Activated naive CD8-positive, alpha-beta T cell (primary cell): Measurements from ENCODE around the gene PCDHGA4.
A peak's percentile ranks its signal among the peaks of the same experiment; 100 is the strongest.
"Not testable (repeated sequence)": the region's sequence is repeated elsewhere in the genome, so short reads cannot be mapped to it uniquely, and the experiment has no call there.

Experiments
- H3K27ac Mint-ChIP-seq: one replicate; pipeline ENCODE4 v1.8.0; 2021; ENCODE audit warnings: mixed read lengths
- H3K27me3 Mint-ChIP-seq: one replicate; pipeline ENCODE4 v1.8.0; 2021; ENCODE audit warnings: mixed read lengths
- H3K36me3 Mint-ChIP-seq: one replicate; pipeline ENCODE4 v1.8.0; 2021; ENCODE audit warnings: mixed read lengths
- H3K4me1 Mint-ChIP-seq: one replicate; pipeline ENCODE4 v1.8.0; 2021; ENCODE audit warnings: low read depth, mixed read lengths
- H3K4me3 Mint-ChIP-seq: one replicate; pipeline ENCODE4 v1.8.0; 2021; ENCODE audit warnings: mild to moderate bottlenecking, mixed read lengths
- H3K9me3 Mint-ChIP-seq: one replicate; pipeline ENCODE4 v1.8.0; 2021; ENCODE audit warnings: low read depth, mixed read lengths

PCDHGA4 gene

GRCh38 chr5:141388661-141389060, 33.8 kb downstream of the PCDHGA4 start:
- Mint-ChIP-seq H3K4me1 (no peaks in the 10 kb centered on the region), H3K27ac (peak overlapping the region; percentile 6), H3K27me3 (peaks cover 64% of the 10 kb centered on the region), H3K9me3 (peaks cover 26% of the 10 kb centered on the region), H3K4me3 (no peak overlapping the region), H3K36me3 (peaks cover 12% of the 10 kb centered on the region)

GRCh38 chr5:141389153-141390042, 34.6 kb downstream of the PCDHGA4 start:
- H3K27me3 Mint-ChIP-seq, result peaks cover 64% of the 10 kb centered on the region
- H3K27ac Mint-ChIP-seq, result no peak overlapping the region
- H3K9me3 Mint-ChIP-seq, result peaks cover 26% of the 10 kb centered on the region
- H3K36me3 Mint-ChIP-seq, result peaks cover 18% of the 10 kb centered on the region
- H3K4me1 Mint-ChIP-seq, result no peaks in the 10 kb centered on the region
- no peak overlapping the region for H3K4me3 Mint-ChIP-seq

- H3K4me3 Mint-ChIP-seq, result no peak within 1 kb of the TSS
Measured at GRCh38 chr5:141392429-141393198, 37.8 kb downstream of the PCDHGA4 start, which contains the start of gene PCDHGA8. TSS of gene PCDHGA8 (plus strand) at chr5:141392633. CDS start at chr5:141392814, 181 bp downstream.

GRCh38 chr5:141393267-141393666, 38.4 kb downstream of the PCDHGA4 start:
- H3K27me3 Mint-ChIP-seq, result peaks cover 51% of the 10 kb centered on the region
- peaks cover 11% of the 10 kb centered on the region for H3K9me3 Mint-ChIP-seq
- H3K4me3 Mint-ChIP-seq, result no peak overlapping the region
- no peaks in the 10 kb centered on the region for H3K4me1 Mint-ChIP-seq
- H3K36me3 Mint-ChIP-seq, result peaks cover 18% of the 10 kb centered on the region
- H3K27ac Mint-ChIP-seq, result no peak overlapping the region

More at GRCh38 chr5:141392429-141393198, 37.8 kb downstream of the PCDHGA4 start, which contains the start of gene PCDHGA8:
- Mint-ChIP-seq H3K27me3 (peaks cover 53% of the 10 kb centered on the region), H3K4me1 (no peaks in the 10 kb centered on the region), H3K36me3 (peaks cover 20% of the 10 kb centered on the region), H3K9me3 (peaks cover 11% of the 10 kb centered on the region), H3K27ac (no peak within 1 kb of the TSS)

- not testable (repeated sequence) for H3K4me3 Mint-ChIP-seq, H3K27ac Mint-ChIP-seq, H3K4me1 Mint-ChIP-seq
- peaks cover 21% of the 10 kb centered on the region for H3K36me3 Mint-ChIP-seq
- peaks cover 50% of the 10 kb centered on the region for H3K27me3 Mint-ChIP-seq
- H3K9me3 Mint-ChIP-seq, result peaks cover 14% of the 10 kb centered on the region
Measured at GRCh38 chr5:141394401-141395187, 39.8 kb downstream of the PCDHGA4 start.

- Mint-ChIP-seq H3K4me3 (peak within 1 kb of the TSS; percentile 61), H3K9me3 (peaks cover 15% of the 10 kb centered on the region), H3K36me3 (peaks cover 24% of the 10 kb centered on the region), H3K27me3 (peaks cover 46% of the 10 kb centered on the region)
- not testable (repeated sequence) for H3K27ac Mint-ChIP-seq, H3K4me1 Mint-ChIP-seq
Measured at GRCh38 chr5:141397756-141398551, 43.1 kb downstream of the PCDHGA4 start, which contains the start of gene PCDHGB5. TSS of gene PCDHGB5 (plus strand) at chr5:141397947. CDS start at chr5:141398128, 181 bp downstream.

GRCh38 chr5:141398608-141399007, 43.8 kb downstream of the PCDHGA4 start:
- peak overlapping the region; percentile 30 for H3K4me3 Mint-ChIP-seq
- H3K27me3 Mint-ChIP-seq, result peaks cover 47% of the 10 kb centered on the region
- H3K27ac Mint-ChIP-seq, result no peak overlapping the region
- H3K9me3 Mint-ChIP-seq, result peaks cover 16% of the 10 kb centered on the region
- peaks cover 22% of the 10 kb centered on the region for H3K36me3 Mint-ChIP-seq
- H3K4me1 Mint-ChIP-seq, result peaks cover 4% of the 10 kb centered on the region

GRCh38 chr5:141399555-141400258, 44.9 kb downstream of the PCDHGA4 start:
- H3K9me3 Mint-ChIP-seq, result peaks cover 19% of the 10 kb centered on the region
- peaks cover 4% of the 10 kb centered on the region for H3K4me1 Mint-ChIP-seq
- H3K36me3 Mint-ChIP-seq, result peaks cover 18% of the 10 kb centered on the region
- peaks cover 48% of the 10 kb centered on the region for H3K27me3 Mint-ChIP-seq
- no peak overlapping the region for H3K27ac Mint-ChIP-seq
- H3K4me3 Mint-ChIP-seq, result no peak overlapping the region

- Mint-ChIP-seq H3K4me3 (peak within 1 kb of the TSS; percentile 75), H3K27ac (no peak within 1 kb of the TSS), H3K9me3 (peaks cover 19% of the 10 kb centered on the region)
Measured at GRCh38 chr5:141402553-141403243, 47.9 kb downstream of the PCDHGA4 start, which contains the start of gene PCDHGA9. TSS of gene PCDHGA9 (plus strand) at chr5:141402778. CDS start at chr5:141402953, 175 bp downstream.

GRCh38 chr5:141403387-141403786, 48.6 kb downstream of the PCDHGA4 start:
- peaks cover 4% of the 10 kb centered on the region for H3K4me1 Mint-ChIP-seq
- H3K36me3 Mint-ChIP-seq, result peaks cover 21% of the 10 kb centered on the region
- H3K4me3 Mint-ChIP-seq, result no peak overlapping the region
- peaks cover 19% of the 10 kb centered on the region for H3K9me3 Mint-ChIP-seq
- H3K27ac Mint-ChIP-seq, result no peak overlapping the region
- H3K27me3 Mint-ChIP-seq, result peaks cover 53% of the 10 kb centered on the region

More at GRCh38 chr5:141402553-141403243, 47.9 kb downstream of the PCDHGA4 start, which contains the start of gene PCDHGA9:
- Mint-ChIP-seq H3K36me3 (peaks cover 19% of the 10 kb centered on the region), H3K27me3 (peaks cover 50% of the 10 kb centered on the region), H3K4me1 (peaks cover 4% of the 10 kb centered on the region)
